MM.1S (cell line): ENCODE measurements around the gene KLF14.

ENCODE experiments used
- CTCF ChIP-seq: fragments of 300-600 bp; sonication (generic); IDR thresholded peaks from 2 replicates; pipeline ENCODE4 v1.5.1; 2016; ENCODE audit warnings: antibody characterized with exemption, low read length, mixed read lengths
- EZH2 ChIP-seq: fragments of 300-600 bp; sonication (generic); optimal IDR thresholded peaks from 2 replicates; pipeline ENCODE3; 2017; ENCODE audit warnings: low read depth, mild to moderate bottlenecking, antibody characterized with exemption, low read length, mixed read lengths
- EZH2phosphoT487 ChIP-seq: fragments of 300-600 bp; sonication (generic); IDR thresholded peaks from 2 replicates; pipeline ENCODE4 v1.6.1; 2018; ENCODE audit warnings: antibody characterized with exemption, low read length

DNA sequence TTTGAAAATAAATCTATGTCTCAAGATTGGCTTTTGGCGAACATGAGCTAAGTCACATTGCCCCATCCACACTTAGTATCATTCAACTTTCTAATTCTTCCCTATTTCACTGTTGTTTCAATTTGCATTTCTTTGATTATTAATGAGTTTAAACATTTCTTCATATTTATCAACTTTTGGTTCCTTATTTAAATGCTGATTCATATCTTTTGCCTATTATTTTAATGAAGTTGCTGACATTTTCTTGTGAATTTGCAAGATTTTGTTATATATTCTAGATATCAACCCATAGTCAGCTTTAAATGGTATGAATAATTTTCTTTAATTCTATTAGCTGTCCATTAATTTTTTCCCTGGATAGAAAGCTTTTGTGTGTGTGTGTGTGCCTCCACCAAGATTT lies 33.2 kb downstream of the KLF14 start:
- no peak for TF ChIP-seq EZH2
- no peak for TF ChIP-seq CTCF
- TF ChIP-seq EZH2phosphoT487 = no peak
